Lung (tissue), 12 donors: ENCODE data around the gene TMEM108. TPM values are rescaled to one million over a fixed set of nuclear protein-coding genes. Genes with fewer than 3 reads are reported as not detected.

ENCODE experiments used
- ATAC-seq: fragments of 200-7000 bp; cut with Tn5 transposase; one replicate; pipeline ENCODE4 v1.9.1; 2020; ENCODE audit warnings: moderate number of reproducible peaks; ENCODE audit not compliant: insufficient read depth, low FRiP score
- DNase-seq, 3 donors: peaks; one replicate each; pipeline ENCODE4 v3.0.0-alpha.2; 2013 to 2017
- H3K27ac ChIP-seq, 2 donors: one replicate each; pipeline ENCODE4 v1.5.1; 2013; ENCODE audit warnings: mild to moderate bottlenecking in 2 of 2, moderate library complexity in 2 of 2, control low read depth in 1 of 2, inconsistent platforms in 1 of 2, low read depth in 1 of 2, low read length in 1 of 2
- H3K27me3 ChIP-seq, 3 donors: one replicate each; pipeline ENCODE4 v1.5.1; 2013; ENCODE audit warnings: low read length in 2 of 3; ENCODE audit not compliant: control insufficient read depth in 3 of 3, insufficient read depth in 3 of 3
- H3K36me3 ChIP-seq, 4 donors: one replicate each; pipeline ENCODE4 v1.5.1; 2013; ENCODE audit warnings: low read length in 4 of 4, mild to moderate bottlenecking in 1 of 4, moderate library complexity in 1 of 4; ENCODE audit not compliant: control insufficient read depth in 4 of 4, insufficient read depth in 4 of 4
- H3K4me1 ChIP-seq, 5 donors: one replicate each; pipeline ENCODE4 v1.5.1; 2013; ENCODE audit warnings: low read length in 5 of 5, mild to moderate bottlenecking in 2 of 5, moderate library complexity in 1 of 5; ENCODE audit not compliant: control insufficient read depth in 5 of 5, insufficient read depth in 5 of 5
- H3K4me3 ChIP-seq: one replicate; pipeline ENCODE4 v1.5.1; 2013; ENCODE audit warnings: mild to moderate bottlenecking, control low read depth, moderate library complexity
- H3K9ac ChIP-seq, 2 donors: one replicate each; pipeline ENCODE4 v1.5.1; 2013; ENCODE audit warnings: low read length in 2 of 2, control low read depth in 1 of 2; ENCODE audit not compliant: insufficient read depth in 1 of 2
- H3K9me3 ChIP-seq, 4 donors: one replicate each; pipeline ENCODE4 v1.5.1; 2013; ENCODE audit warnings: low read length in 3 of 4, mild to moderate bottlenecking in 1 of 4, moderate library complexity in 1 of 4; ENCODE audit not compliant: control insufficient read depth in 4 of 4, insufficient read depth in 3 of 4
- WGBS, 2 donors: extraction: QIAGEN DNeasy Blood & Tissue Kit; methylation state at CpG; one replicate each; pipeline ENCODE4 v1.1.7; 2013; 5-methylcytosine and 5-hydroxymethylcytosine counted together
- polyA plus RNA-seq, 2 donors: library from polyadenylated mRNA; stranded (reverse); fragments of 200-250 nt; gene quantifications; one replicate each; pipeline ENCODE4 v1.2.1, GENCODE V29; 2013
- total RNA-seq, 2 donors: library from RNA; depleted of rRNA in 1 of 2; stranded (reverse); fragments of >200 nt in 1 of 2; gene quantifications; one replicate each; pipeline ENCODE4 v1.2.1, GENCODE V29; 2014 to 2021
- TF ChIP-seq, protein P1 (sequence below): IDR thresholded peaks from 2 replicates; pipeline ENCODE4 v1.5.1; 2012; ENCODE audit warnings: mild to moderate bottlenecking; ENCODE audit errors: control extremely low read depth, extremely low read depth
- donor health status: control.
- donor health status: control.
- donor health status: Bipolar disorder and iron deficiency.
- donor health status: healthy.
- donor health status: DM: yes; HTN: yes; CAD: no.

TMEM108 gene
- total and polyA plus RNA-seq, 4 donors: 3.0 to 16.9 (median 7.6) TPM

DNA sequence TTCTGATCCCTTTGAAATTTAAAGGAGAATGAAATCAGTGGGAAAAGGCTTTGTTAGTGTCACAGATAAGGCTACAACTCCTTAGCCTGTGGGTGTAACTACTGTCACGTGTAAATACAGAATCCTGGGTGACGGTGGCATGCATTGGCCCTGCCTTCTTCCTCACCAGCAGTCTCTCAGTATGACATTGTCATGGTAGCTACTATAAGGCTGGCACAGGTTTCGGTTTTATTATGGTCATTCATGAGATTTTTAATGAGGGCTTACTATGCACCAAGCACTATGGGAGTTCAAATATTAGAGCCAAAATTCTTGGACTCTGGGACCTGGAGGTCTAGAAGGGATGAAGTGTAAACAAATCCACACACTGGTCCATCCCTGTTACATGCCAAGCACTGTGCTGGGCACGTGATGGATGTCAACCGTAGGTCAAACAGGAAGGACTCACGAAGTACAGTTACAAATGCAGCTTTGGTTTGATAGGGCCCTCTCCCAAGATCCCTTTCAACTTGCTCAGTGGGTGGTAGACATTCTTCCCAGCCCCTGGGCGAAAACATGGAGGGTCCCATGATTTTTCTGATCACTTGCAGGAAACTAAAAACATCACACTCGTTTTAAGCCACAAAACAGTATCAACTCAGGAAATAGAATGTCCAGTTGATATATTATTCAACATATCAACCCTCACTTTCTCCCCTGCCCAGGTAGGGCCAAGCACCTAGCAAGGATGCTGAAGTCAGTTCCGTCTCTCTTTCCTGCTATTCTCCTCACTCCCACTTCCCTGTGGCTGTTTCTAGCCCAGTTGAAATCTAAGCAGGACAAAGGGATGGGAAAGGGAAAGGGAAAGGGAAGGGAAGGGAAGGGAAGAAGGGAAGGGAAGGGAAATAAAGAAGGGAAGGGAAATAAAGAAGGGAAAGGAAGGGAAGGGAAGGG, 387.0 kb downstream of the TMEM108 start:
- H3K36me3 ChIP-seq: no peaks in the 10 kb centered on the region
- H3K9me3 ChIP-seq: no peaks in the 10 kb centered on the region
- H3K27me3 ChIP-seq: peaks cover 0 to 4% (median 0%) of the 10 kb centered on the region in 3 donors
- H3K27ac ChIP-seq: no peak overlapping the region
- DNase-seq: no peak
- ATAC-seq: no peak
- H3K4me3 ChIP-seq: no peak overlapping the region
- peaks cover 0 to 1% (median 0%) of the 10 kb centered on the region in 5 donors for H3K4me1 ChIP-seq
- TF ChIP-seq, protein P1, sequence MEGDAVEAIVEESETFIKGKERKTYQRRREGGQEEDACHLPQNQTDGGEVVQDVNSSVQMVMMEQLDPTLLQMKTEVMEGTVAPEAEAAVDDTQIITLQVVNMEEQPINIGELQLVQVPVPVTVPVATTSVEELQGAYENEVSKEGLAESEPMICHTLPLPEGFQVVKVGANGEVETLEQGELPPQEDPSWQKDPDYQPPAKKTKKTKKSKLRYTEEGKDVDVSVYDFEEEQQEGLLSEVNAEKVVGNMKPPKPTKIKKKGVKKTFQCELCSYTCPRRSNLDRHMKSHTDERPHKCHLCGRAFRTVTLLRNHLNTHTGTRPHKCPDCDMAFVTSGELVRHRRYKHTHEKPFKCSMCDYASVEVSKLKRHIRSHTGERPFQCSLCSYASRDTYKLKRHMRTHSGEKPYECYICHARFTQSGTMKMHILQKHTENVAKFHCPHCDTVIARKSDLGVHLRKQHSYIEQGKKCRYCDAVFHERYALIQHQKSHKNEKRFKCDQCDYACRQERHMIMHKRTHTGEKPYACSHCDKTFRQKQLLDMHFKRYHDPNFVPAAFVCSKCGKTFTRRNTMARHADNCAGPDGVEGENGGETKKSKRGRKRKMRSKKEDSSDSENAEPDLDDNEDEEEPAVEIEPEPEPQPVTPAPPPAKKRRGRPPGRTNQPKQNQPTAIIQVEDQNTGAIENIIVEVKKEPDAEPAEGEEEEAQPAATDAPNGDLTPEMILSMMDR: no peak
- WGBS, 2 donors: 76% methylated on average over 9 of the region's 9 CpGs
- no peak overlapping the region for H3K9ac ChIP-seq

DNA sequence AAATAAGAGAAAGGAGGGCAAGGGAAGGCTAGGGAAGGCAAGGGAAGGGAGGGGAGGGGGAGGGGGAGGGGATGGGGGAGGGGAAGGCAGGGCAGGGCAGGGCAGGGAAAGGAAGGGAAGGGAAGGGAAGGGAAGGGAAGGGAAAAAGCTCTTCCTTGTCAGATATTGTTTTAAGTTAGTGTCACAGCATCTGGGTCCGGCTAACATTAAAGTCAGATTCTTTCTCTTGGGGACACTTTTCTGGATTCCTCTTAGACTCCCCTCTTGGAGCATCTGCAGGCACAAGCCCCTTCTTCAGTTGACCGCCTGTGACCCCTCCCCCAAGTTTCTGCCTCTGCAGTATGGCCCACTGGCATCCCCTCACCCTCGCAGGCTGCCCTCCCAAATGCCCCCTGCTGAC, 387.7 kb downstream of the TMEM108 start:
- H3K9me3 ChIP-seq: no peaks in the 10 kb centered on the region
- no peaks in the 10 kb centered on the region for H3K36me3 ChIP-seq
- H3K4me3 ChIP-seq: no peak overlapping the region
- ATAC-seq (no peak), DNase-seq (no peak)
- H3K27me3 ChIP-seq: peaks cover 0 to 4% (median 0%) of the 10 kb centered on the region in 3 donors
- H3K27ac ChIP-seq: no peak overlapping the region
- H3K9ac ChIP-seq: no peak overlapping the region
- peaks cover 0 to 1% (median 0%) of the 10 kb centered on the region in 5 donors for H3K4me1 ChIP-seq
- 78 to 88% methylated on average over 3 of the region's 3 CpGs for WGBS, 2 donors
- TF ChIP-seq, protein P1: no peak

DNA sequence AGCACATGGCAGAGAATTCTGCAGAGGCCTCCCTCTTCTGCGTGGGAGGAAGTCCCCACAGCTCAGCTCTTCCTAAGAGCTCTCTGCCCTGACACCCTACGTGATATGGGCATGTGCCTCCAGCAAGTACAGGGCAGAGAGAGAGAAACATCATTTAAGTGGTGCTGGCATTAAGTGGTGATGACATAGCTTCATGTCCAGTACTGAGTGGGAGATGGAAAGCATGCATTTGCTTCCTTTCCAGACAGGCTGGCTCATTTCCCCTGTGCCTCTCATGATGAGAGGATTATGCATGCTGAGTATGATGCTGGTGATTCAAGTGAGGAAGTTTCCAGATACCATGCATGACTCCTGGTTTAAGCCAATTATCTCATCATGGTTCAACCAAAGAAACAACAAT, 388.5 kb downstream of the TMEM108 start:
- Histone ChIP-seq H3K9me3 (no peaks in the 10 kb centered on the region), H3K9ac (no peak overlapping the region), H3K27ac (no peak overlapping the region), H3K4me1 (peaks cover 0 to 1% (median 0%) of the 10 kb centered on the region in 5 donors), H3K4me3 (no peak overlapping the region), H3K27me3 (peaks cover 0 to 4% (median 0%) of the 10 kb centered on the region in 3 donors), H3K36me3 (no peaks in the 10 kb centered on the region)
- TF ChIP-seq, protein P1: no peak
- DNase-seq (no peak), ATAC-seq (no peak)
- 59 to 78% methylated on average over 2 of the region's 2 CpGs for WGBS, 2 donors
